Upper lobe of left lung (tissue), 6 donors: ENCODE data around the gene KRTAP10-8. TPM values are rescaled to one million over a fixed set of nuclear protein-coding genes. Genes with fewer than 3 reads are reported as not detected.

Experiments
- ATAC-seq, 2 donors: fragments of 200-7000 bp; cut with Tn5 transposase; one replicate each; pipeline ENCODE4 v1.9.1; 2022; ENCODE audit warnings: mild to moderate bottlenecking in 2 of 2, moderate library complexity in 2 of 2; ENCODE audit not compliant: low FRiP score in 2 of 2
- DNase-seq, 2 donors: peaks; one replicate each; pipeline ENCODE4 v3.0.0-alpha.2; 2019 to 2020
- H3K27ac ChIP-seq, 4 donors: fragments of 200-600 bp; sonication (generic); one replicate each; pipeline ENCODE4 v1.5.1; 2016 to 2019
- H3K27me3 ChIP-seq, 4 donors: fragments of 200-600 bp; sonication (generic); one replicate each; pipeline ENCODE4 v1.5.1; 2017 to 2019
- H3K36me3 ChIP-seq, 4 donors: fragments of 200-600 bp; sonication (generic); one replicate each; pipeline ENCODE4 v1.5.1; 2016 to 2019
- H3K4me1 ChIP-seq, 4 donors: fragments of 200-600 bp; sonication (generic); one replicate each; pipeline ENCODE4 v1.5.1; 2018 to 2019
- H3K4me3 ChIP-seq, 4 donors: fragments of 200-600 bp; sonication (generic); one replicate each; pipeline ENCODE4 v1.5.1; 2017 to 2019; ENCODE audit warnings: mild to moderate bottlenecking in 2 of 4, moderate library complexity in 1 of 4
- H3K9me3 ChIP-seq, 4 donors: fragments of 200-600 bp; sonication (generic); one replicate each; pipeline ENCODE4 v1.5.1; 2018 to 2019
- EP300 ChIP-seq, 4 donors: sonication (generic); formaldehyde crosslinking; IDR thresholded peaks; one replicate each; pipeline ENCODE4 v1.5.1; 2017; ENCODE audit warnings: antibody characterized with exemption in 4 of 4, control low read depth in 2 of 4
- POLR2A ChIP-seq, 4 donors: fragments of 450-650 bp; IDR thresholded peaks; one replicate each; pipeline ENCODE4 v1.5.1; 2016 to 2017; ENCODE audit warnings: antibody characterized with exemption in 4 of 4, mild to moderate bottlenecking in 2 of 4
- POLR2AphosphoS5 ChIP-seq, 2 donors: sonication (generic); formaldehyde crosslinking; IDR thresholded peaks; one replicate each; pipeline ENCODE4 v1.5.1; 2017; ENCODE audit warnings: antibody characterized with exemption in 2 of 2
- WGBS, 2 donors: methylation state at CpG; one replicate each; pipeline ENCODE4 v1.1.5; 2017 to 2018; 5-methylcytosine and 5-hydroxymethylcytosine counted together
- total RNA-seq, 6 donors: library from RNA; depleted of rRNA in 4 of 6; stranded (reverse); fragments of >200 nt in 4 of 6; gene quantifications; one replicate each; pipeline versions ENCODE4 v1.1.0 to v1.2.1, GENCODE V29; 2016 to 2021
- TF ChIP-seq, protein P1 (sequence below), 6 experiments: fragments of 450-650 bp in 4 of 6; fragments of 200-600 bp in 2 of 6; sonication (generic) in 2 of 6; IDR thresholded peaks; one replicate each; pipeline ENCODE4 v1.5.1; 2016 to 2019; ENCODE audit warnings: antibody characterized with exemption in 6 of 6
- donor health status: DM: no; HTN: no; CAD: no; lungs with moderate emphysema.
- donor health status: DM: no; HTN: yes; CAD: no; lungs with severe emphysema.

The KRTAP10-8 gene
- total RNA-seq, 6 donors from 2014 or later: not detected

DNA sequence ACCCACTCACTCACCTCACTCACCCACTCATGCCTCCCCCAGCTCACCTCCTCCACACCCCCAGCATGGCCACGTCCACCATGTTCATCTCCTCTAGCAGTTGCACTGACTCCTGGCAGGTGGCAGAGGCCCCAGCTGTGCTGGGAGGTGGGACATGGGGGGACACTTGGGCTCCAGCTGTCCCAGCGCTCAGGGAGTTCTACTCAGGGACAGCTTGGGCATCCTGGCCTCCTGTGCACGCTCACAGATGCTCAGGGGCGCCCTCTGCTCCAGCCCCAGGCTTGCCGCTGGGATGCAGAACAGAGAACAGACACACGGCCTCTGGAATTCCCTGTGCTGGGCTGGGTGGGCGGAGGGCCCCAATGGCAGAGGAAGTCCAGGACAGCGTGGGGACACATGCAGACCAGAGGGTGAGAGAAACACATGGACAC is 5.2 kb downstream of the KRTAP10-8 start:
- 53 to 68% methylated on average over 3 to 8 of the region's 8 CpGs for WGBS, 2 donors
- Histone ChIP-seq H3K27ac (no peak overlapping the region), H3K36me3 (no peaks in the 10 kb centered on the region), H3K9me3 (peaks cover 0 to under 1% (median 0%) of the 10 kb centered on the region in 4 donors), H3K4me3 (no peak overlapping the region), H3K27me3 (peaks cover 0 to 3% (median 0%) of the 10 kb centered on the region in 4 donors), H3K4me1 (no peaks in the 10 kb centered on the region)
- no peak for ATAC-seq
- DNase-seq: no peak
- TF ChIP-seq, protein P1, sequence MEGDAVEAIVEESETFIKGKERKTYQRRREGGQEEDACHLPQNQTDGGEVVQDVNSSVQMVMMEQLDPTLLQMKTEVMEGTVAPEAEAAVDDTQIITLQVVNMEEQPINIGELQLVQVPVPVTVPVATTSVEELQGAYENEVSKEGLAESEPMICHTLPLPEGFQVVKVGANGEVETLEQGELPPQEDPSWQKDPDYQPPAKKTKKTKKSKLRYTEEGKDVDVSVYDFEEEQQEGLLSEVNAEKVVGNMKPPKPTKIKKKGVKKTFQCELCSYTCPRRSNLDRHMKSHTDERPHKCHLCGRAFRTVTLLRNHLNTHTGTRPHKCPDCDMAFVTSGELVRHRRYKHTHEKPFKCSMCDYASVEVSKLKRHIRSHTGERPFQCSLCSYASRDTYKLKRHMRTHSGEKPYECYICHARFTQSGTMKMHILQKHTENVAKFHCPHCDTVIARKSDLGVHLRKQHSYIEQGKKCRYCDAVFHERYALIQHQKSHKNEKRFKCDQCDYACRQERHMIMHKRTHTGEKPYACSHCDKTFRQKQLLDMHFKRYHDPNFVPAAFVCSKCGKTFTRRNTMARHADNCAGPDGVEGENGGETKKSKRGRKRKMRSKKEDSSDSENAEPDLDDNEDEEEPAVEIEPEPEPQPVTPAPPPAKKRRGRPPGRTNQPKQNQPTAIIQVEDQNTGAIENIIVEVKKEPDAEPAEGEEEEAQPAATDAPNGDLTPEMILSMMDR (IDR thresholded peaks at IDR 0.05): no peak
- no peak for TF ChIP-seq POLR2A (IDR thresholded peaks at IDR 0.05)
- TF ChIP-seq POLR2AphosphoS5 (IDR thresholded peaks at IDR 0.05): no peak
- no peak for TF ChIP-seq EP300 (IDR thresholded peaks at IDR 0.05)

DNA sequence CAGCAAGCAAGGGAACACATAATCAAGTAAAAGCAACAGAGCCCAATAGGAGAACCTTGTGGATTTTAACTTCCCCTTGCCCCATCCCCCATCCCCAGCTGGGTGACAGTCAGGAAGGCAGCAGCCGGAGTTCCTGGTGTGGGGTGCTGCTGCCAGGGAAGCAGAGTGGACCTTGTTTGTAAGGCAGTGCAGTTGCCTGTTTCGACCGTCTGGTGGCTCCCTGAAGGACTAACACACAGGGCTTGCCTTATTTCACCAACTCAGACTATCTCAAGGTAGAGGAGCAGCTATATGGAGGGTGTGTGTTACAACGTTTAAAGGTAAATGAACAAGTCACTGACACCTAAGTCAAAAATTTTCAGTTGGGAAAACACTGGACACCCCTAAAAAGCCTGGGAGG is 6.6 kb downstream of the KRTAP10-8 start:
- peaks cover 0 to 1% (median under 1%) of the 10 kb centered on the region in 4 donors for H3K9me3 ChIP-seq
- no peaks in the 10 kb centered on the region for H3K4me1 ChIP-seq
- H3K27me3 ChIP-seq: no peaks in the 10 kb centered on the region
- no peak overlapping the region for H3K4me3 ChIP-seq
- no peak for DNase-seq
- peak in 1 of 2 donors; percentile 70 for ATAC-seq
- no peaks in the 10 kb centered on the region for H3K36me3 ChIP-seq
- 28 to 34% methylated on average over 4 of the region's 4 CpGs for WGBS, 2 donors
- no peak for TF ChIP-seq EP300 (IDR thresholded peaks at IDR 0.05)
- TF ChIP-seq, protein P1 (IDR thresholded peaks at IDR 0.05): peak in 2 of 6 experiments; percentile 9 to 12
- peak overlapping the region in 2 of 4 donors; percentile 4 to 12 for H3K27ac ChIP-seq

DNA sequence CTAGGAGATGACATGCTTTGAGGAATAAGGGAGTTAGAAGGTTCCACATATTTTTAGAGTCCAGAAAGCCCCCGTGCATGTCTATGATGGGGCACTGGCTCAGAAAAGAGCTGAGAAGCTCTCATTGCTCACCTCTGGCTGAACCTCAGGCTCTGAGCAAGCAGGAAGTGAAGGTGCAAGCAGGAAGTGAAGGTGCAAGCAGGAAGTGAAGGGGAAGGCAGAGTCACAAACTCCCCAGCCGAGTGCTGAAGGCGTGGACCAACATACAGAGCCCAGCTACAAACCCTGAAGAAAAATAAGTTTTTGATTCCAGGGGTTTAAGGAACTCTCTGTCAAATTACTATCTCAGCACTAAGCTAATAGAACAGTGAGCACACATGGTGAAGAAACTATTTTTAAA is 7.0 kb downstream of the KRTAP10-8 start:
- peak in 1 of 2 donors; percentile 40 for DNase-seq
- WGBS, 2 donors: 50 to 55% methylated on average over 3 of the region's 3 CpGs
- Histone ChIP-seq H3K27me3 (no peaks in the 10 kb centered on the region), H3K27ac (peak overlapping the region in 2 of 4 donors; percentile 4 to 12), H3K4me1 (no peaks in the 10 kb centered on the region), H3K4me3 (no peak overlapping the region), H3K36me3 (no peaks in the 10 kb centered on the region), H3K9me3 (peaks cover 0 to 5% (median 5%) of the 10 kb centered on the region in 4 donors)
- ATAC-seq: peak in 1 of 2 donors; percentile 40
- TF ChIP-seq, protein P1 (IDR thresholded peaks at IDR 0.05): no peak
- TF ChIP-seq POLR2A (IDR thresholded peaks at IDR 0.05) (no peak), EP300 (IDR thresholded peaks at IDR 0.05) (no peak), POLR2AphosphoS5 (IDR thresholded peaks at IDR 0.05) (no peak)

DNA sequence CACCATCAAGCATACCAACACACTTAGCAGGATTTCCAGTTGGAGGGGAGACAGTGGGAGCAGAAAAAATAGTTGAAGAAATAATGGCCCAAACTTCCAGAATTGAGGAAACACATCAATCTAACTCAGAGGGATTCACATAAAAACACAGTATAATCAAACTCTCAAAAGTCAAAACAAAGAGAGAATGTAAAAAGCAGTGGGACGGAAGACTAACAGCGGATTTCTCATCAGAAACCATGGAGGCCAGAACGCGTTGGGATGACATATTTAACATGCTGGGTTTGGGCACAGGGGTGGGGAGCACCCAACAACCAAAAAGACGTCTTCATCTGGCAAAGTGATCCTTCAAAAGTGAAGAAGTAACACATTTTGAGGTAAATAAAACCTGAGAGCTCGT is 8.0 kb downstream of the KRTAP10-8 start:
- no peak for ATAC-seq
- WGBS, 2 donors: 85 to 94% methylated on average over 6 of the region's 6 CpGs
- peaks cover 5 to 13% (median 8%) of the 10 kb centered on the region in 4 donors for H3K9me3 ChIP-seq
- no peak for TF ChIP-seq POLR2AphosphoS5 (IDR thresholded peaks at IDR 0.05)
- TF ChIP-seq EP300 (IDR thresholded peaks at IDR 0.05): no peak
- TF ChIP-seq, protein P1 (IDR thresholded peaks at IDR 0.05): no peak
- TF ChIP-seq POLR2A (IDR thresholded peaks at IDR 0.05): no peak
- no peak for DNase-seq
- no peaks in the 10 kb centered on the region for H3K27me3 ChIP-seq
- no peak overlapping the region for H3K27ac ChIP-seq
- H3K4me1 ChIP-seq: no peaks in the 10 kb centered on the region
- H3K4me3 ChIP-seq: no peak overlapping the region
- H3K36me3 ChIP-seq: no peaks in the 10 kb centered on the region

DNA sequence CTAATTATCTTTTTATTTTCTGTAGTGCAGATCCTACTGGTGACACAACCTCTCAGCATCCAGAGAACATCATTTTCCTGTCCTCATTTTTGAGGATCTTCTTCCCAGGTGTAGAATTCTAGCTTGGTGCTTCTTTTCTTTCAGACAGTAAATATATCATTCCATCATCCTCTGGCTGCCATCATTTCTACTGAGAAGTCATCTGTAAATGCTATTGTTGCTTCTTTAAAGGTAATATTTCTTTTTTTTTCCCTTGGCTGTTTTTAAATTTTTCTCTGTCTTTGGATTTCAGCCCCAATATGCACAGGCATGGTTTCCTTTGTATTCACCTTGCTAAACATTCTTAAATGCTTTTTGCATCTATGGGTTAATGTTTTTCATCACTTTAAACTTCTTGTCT is 11.7 kb downstream of the KRTAP10-8 start:
- H3K27ac ChIP-seq: no peak overlapping the region
- H3K27me3 ChIP-seq: no peaks in the 10 kb centered on the region
- H3K4me3 ChIP-seq: no peak overlapping the region
- DNase-seq (no peak), ATAC-seq (no peak)
- TF ChIP-seq, protein P1 (IDR thresholded peaks at IDR 0.05): no peak
- TF ChIP-seq POLR2A (IDR thresholded peaks at IDR 0.05) (no peak), POLR2AphosphoS5 (IDR thresholded peaks at IDR 0.05) (no peak), EP300 (IDR thresholded peaks at IDR 0.05) (no peak)
- no peaks in the 10 kb centered on the region for H3K4me1 ChIP-seq
- H3K9me3 ChIP-seq: peaks cover 5 to 13% (median 8%) of the 10 kb centered on the region in 4 donors
- H3K36me3 ChIP-seq: no peaks in the 10 kb centered on the region
